ENCODE data around the gene LHX6.

- TF ChIP-seq ZFX (IDR thresholded peaks at IDR 0.05; ENCODE audit: borderline replicate concordance) (no peak), CTCF (IDR thresholded peaks at IDR 0.05) (no peak)
These were observed 17.9 kb upstream of the LHX6 start for GRCh38 chr9:122246666-122247065.

Measured in 22Rv1 (cell line).